Measurements from ENCODE around the gene BCKDHB. TPM values are rescaled to one million over a fixed set of nuclear protein-coding genes. Genes with fewer than 3 reads are reported as not detected.

The BCKDHB gene
- total RNA-seq, 2 donors from 2014 or later = 19.0 to 33.0 TPM

GRCh38 chr6:80333342-80333741 is 226.9 kb downstream of the BCKDHB start:
- TF ChIP-seq POLR2A (IDR thresholded peaks at IDR 0.05) = no peak
- no peak for TF ChIP-seq CTCF (IDR thresholded peaks at IDR 0.05)
- no peak for TF ChIP-seq POLR2AphosphoS5 (IDR thresholded peaks at IDR 0.05)
- no peak overlapping the region for H3K4me3 ChIP-seq
- H3K36me3 ChIP-seq = no peaks in the 10 kb centered on the region
- no peak overlapping the region for H3K27ac ChIP-seq
- no peak for DNase-seq (ENCODE audit: low spot score)
- no peaks in the 10 kb centered on the region for H3K4me1 ChIP-seq (replicated peaks)
- intact Hi-C loops (cut with DNase I) = loop anchor here (10.0 kb wide), 2 partner anchors 119 to 121 kb away; no protein-coding TSS in a partner anchor
- WGBS = 52% methylated on average over 3 of the region's 3 CpGs
- no peaks in the 10 kb centered on the region for H3K27me3 ChIP-seq (replicated peaks; ENCODE audit: insufficient read depth)
- H3K9me3 ChIP-seq = no peaks in the 10 kb centered on the region

- Histone ChIP-seq H3K27ac (no peak overlapping the region), H3K4me3 (no peak overlapping the region), H3K36me3 (no peaks in the 10 kb centered on the region), H3K4me1 (replicated peaks) (no peaks in the 10 kb centered on the region), H3K9me3 (no peaks in the 10 kb centered on the region), H3K27me3 (replicated peaks; ENCODE audit: insufficient read depth) (no peaks in the 10 kb centered on the region)
- intact Hi-C loops (cut with DNase I) = loop anchor here (5.0 to 10.0 kb wide), 3 partner anchors 120 to 1417 kb away; partner anchors contain the start of gene TENT5A
- no peak for DNase-seq (ENCODE audit: low spot score)
- TF ChIP-seq POLR2A (IDR thresholded peaks at IDR 0.05) (no peak), CTCF (IDR thresholded peaks at IDR 0.05) (no peak), POLR2AphosphoS5 (IDR thresholded peaks at IDR 0.05) (no peak)
- WGBS = 33% methylated on average over 6 of the region's 6 CpGs
Observed at GRCh38 chr6:80335121-80335531, 228.7 kb downstream of the BCKDHB start.

- no peaks in the 10 kb centered on the region for H3K9me3 ChIP-seq
- DNase-seq (ENCODE audit: low spot score) = no peak
- TF ChIP-seq POLR2A (IDR thresholded peaks at IDR 0.05) = no peak
- no peak for TF ChIP-seq POLR2AphosphoS5 (IDR thresholded peaks at IDR 0.05)
- TF ChIP-seq CTCF (IDR thresholded peaks at IDR 0.05) = no peak
- no peaks in the 10 kb centered on the region for H3K4me1 ChIP-seq (replicated peaks)
- WGBS = 82% methylated on average over 2 of the region's 2 CpGs
- no peak overlapping the region for H3K4me3 ChIP-seq
- intact Hi-C loops (cut with DNase I) = loop anchor here (5.0 to 10.0 kb wide), 3 partner anchors 118 to 1415 kb away; partner anchors contain the start of gene TENT5A
- no peak overlapping the region for H3K27ac ChIP-seq
- H3K36me3 ChIP-seq = no peaks in the 10 kb centered on the region
- no peaks in the 10 kb centered on the region for H3K27me3 ChIP-seq (replicated peaks; ENCODE audit: insufficient read depth)
Observed at GRCh38 chr6:80336911-80337310, 230.4 kb downstream of the BCKDHB start.

GRCh38 chr6:80338201-80338836 is 231.8 kb downstream of the BCKDHB start:
- H3K4me3 ChIP-seq = no peak overlapping the region
- TF ChIP-seq POLR2A (IDR thresholded peaks at IDR 0.05) (no peak), CTCF (IDR thresholded peaks at IDR 0.05) (peak in 3 of 4 experiments; percentile 3 to 42 (median 42)), POLR2AphosphoS5 (IDR thresholded peaks at IDR 0.05) (no peak)
- H3K9me3 ChIP-seq = no peaks in the 10 kb centered on the region
- no peak overlapping the region for H3K27ac ChIP-seq
- no peaks in the 10 kb centered on the region for H3K27me3 ChIP-seq (replicated peaks; ENCODE audit: insufficient read depth)
- 77% methylated on average over 12 of the region's 12 CpGs for WGBS
- no peaks in the 10 kb centered on the region for H3K4me1 ChIP-seq (replicated peaks)
- DNase-seq (ENCODE audit: low spot score) = no peak
- intact Hi-C loops (cut with DNase I) = loop anchor here (5.0 to 10.0 kb wide), 3 partner anchors 116 to 1414 kb away; partner anchors contain the start of gene TENT5A
- no peaks in the 10 kb centered on the region for H3K36me3 ChIP-seq

- Histone ChIP-seq H3K27ac (no peak overlapping the region), H3K9me3 (no peaks in the 10 kb centered on the region), H3K4me1 (replicated peaks) (no peaks in the 10 kb centered on the region), H3K36me3 (no peaks in the 10 kb centered on the region), H3K27me3 (replicated peaks; ENCODE audit: insufficient read depth) (no peaks in the 10 kb centered on the region), H3K4me3 (no peak overlapping the region)
- TF ChIP-seq POLR2A (IDR thresholded peaks at IDR 0.05) = no peak
- no peak for TF ChIP-seq CTCF (IDR thresholded peaks at IDR 0.05)
- no peak for TF ChIP-seq POLR2AphosphoS5 (IDR thresholded peaks at IDR 0.05)
- intact Hi-C loops (cut with DNase I) = loop anchor here (5.0 to 10.0 kb wide), 3 partner anchors 115 to 1413 kb away; partner anchors contain the start of gene TENT5A
- DNase-seq (ENCODE audit: low spot score) = no peak
Observed at GRCh38 chr6:80339421-80339820, 232.9 kb downstream of the BCKDHB start.

All from prostate gland (tissue), 2 donors.